ENCODE results near the gene INHBC. TPM values are rescaled to one million over a fixed set of nuclear protein-coding genes. Genes with fewer than 3 reads are reported as not detected.

INHBC gene
- total RNA-seq, 3 donors from 2014 or later = not detected

- DNase-seq (ENCODE audit: low spot score in 2 of 2) = no peak
- H3K36me3 ChIP-seq = no peaks in the 10 kb centered on the region
- intact Hi-C loops (cut with DNase I; ENCODE audit: low total_unique reads) = no loop called here
- H3K4me1 ChIP-seq = no peaks in the 10 kb centered on the region
- no peak overlapping the region for H3K27ac ChIP-seq
- no peak overlapping the region for H3K4me3 ChIP-seq
- H3K9me3 ChIP-seq = no peaks in the 10 kb centered on the region
- H3K27me3 ChIP-seq = no peaks in the 10 kb centered on the region
- no peak for TF ChIP-seq CTCF (IDR thresholded peaks at IDR 0.05)
- no peak for TF ChIP-seq POLR2AphosphoS5 (IDR thresholded peaks at IDR 0.05)
- no peak for TF ChIP-seq POLR2A (IDR thresholded peaks at IDR 0.05)
Observed at GRCh38 chr12:57467915-57468314, 33.3 kb downstream of the INHBC start.

- H3K4me3 ChIP-seq = no peak overlapping the region
- peaks cover 0 to 4% of the 10 kb centered on the region in 2 donors for H3K27me3 ChIP-seq
- no peak overlapping the region for H3K27ac ChIP-seq
- H3K36me3 ChIP-seq = no peaks in the 10 kb centered on the region
- TF ChIP-seq POLR2AphosphoS5 (IDR thresholded peaks at IDR 0.05) (no peak), CTCF (IDR thresholded peaks at IDR 0.05) (no peak), POLR2A (IDR thresholded peaks at IDR 0.05) (no peak)
- DNase-seq (ENCODE audit: low spot score in 2 of 2) = no peak
- no peaks in the 10 kb centered on the region for H3K4me1 ChIP-seq
- intact Hi-C loops (cut with DNase I; ENCODE audit: low total_unique reads) = no loop called here
- H3K9me3 ChIP-seq = no peaks in the 10 kb centered on the region
Observed at GRCh38 chr12:57469296-57470164, 34.9 kb downstream of the INHBC start.

- H3K4me1 ChIP-seq = peaks cover 0 to 6% of the 10 kb centered on the region in 2 donors
- no peak for TF ChIP-seq CTCF (IDR thresholded peaks at IDR 0.05)
- no peak for TF ChIP-seq POLR2A (IDR thresholded peaks at IDR 0.05)
- TF ChIP-seq POLR2AphosphoS5 (IDR thresholded peaks at IDR 0.05) = no peak
- no peaks in the 10 kb centered on the region for H3K36me3 ChIP-seq
- intact Hi-C loops (cut with DNase I; ENCODE audit: low total_unique reads) = no loop called here
- no peak for DNase-seq (ENCODE audit: low spot score in 2 of 2)
- no peaks in the 10 kb centered on the region for H3K9me3 ChIP-seq
- H3K27me3 ChIP-seq = peaks cover 0 to 12% of the 10 kb centered on the region in 2 donors
- H3K4me3 ChIP-seq = no peak overlapping the region
- H3K27ac ChIP-seq = no peak overlapping the region
Observed at GRCh38 chr12:57470286-57470969, 35.8 kb downstream of the INHBC start.

GRCh38 chr12:57470970-57471656, 36.5 kb downstream of the INHBC start:
- intact Hi-C loops (cut with DNase I; ENCODE audit: low total_unique reads) = no loop called here
- no peak overlapping the region for H3K27ac ChIP-seq
- no peaks in the 10 kb centered on the region for H3K9me3 ChIP-seq
- no peaks in the 10 kb centered on the region for H3K36me3 ChIP-seq
- DNase-seq (ENCODE audit: low spot score in 2 of 2) = no peak
- TF ChIP-seq CTCF (IDR thresholded peaks at IDR 0.05) = no peak
- no peak for TF ChIP-seq POLR2AphosphoS5 (IDR thresholded peaks at IDR 0.05)
- TF ChIP-seq POLR2A (IDR thresholded peaks at IDR 0.05) = no peak
- no peak overlapping the region for H3K4me3 ChIP-seq
- H3K27me3 ChIP-seq = peaks cover 0 to 19% of the 10 kb centered on the region in 2 donors
- peaks cover 0 to 13% of the 10 kb centered on the region in 2 donors for H3K4me1 ChIP-seq

Measured in breast epithelium (tissue), 4 donors.